ENCODE results near the gene COL4A6. TPM values are rescaled to one million over a fixed set of nuclear protein-coding genes. Genes with fewer than 3 reads are reported as not detected.

The COL4A6 gene
- total and polyA plus RNA-seq, 2 donors (not counting 3 experiments of a cell fraction or from before 2014, with no cell fraction given), result 0.49 to 0.62 TPM

GRCh38 chrX:108219949-108220601, 218.1 kb downstream of the COL4A6 start:
- Histone ChIP-seq H3K4me1 (ENCODE audit: control insufficient read depth, extremely low read depth, insufficient read depth, low read length) (no peaks in the 10 kb centered on the region), H3K79me2 (ENCODE audit: control insufficient read depth, insufficient read depth, low read length) (no peaks in the 10 kb centered on the region), H2AFZ (ENCODE audit: low read depth, low read length) (no peak overlapping the region), H3K4me2 (ENCODE audit: insufficient read depth, low read length) (no peak overlapping the region), H3K9me1 (replicated peaks; ENCODE audit: control insufficient read depth, extremely low read depth, insufficient read depth, low read length) (no peaks in the 10 kb centered on the region), H3K9ac (replicated peaks; ENCODE audit: extremely low read depth, insufficient read depth, low read length) (no peak overlapping the region), H3K4me3 (replicated peaks in 1 of 3; ENCODE audit: insufficient read depth in 1 of 3, low read depth in 1 of 3, low read length in 3 of 3) (no peak overlapping the region), H3K36me3 (ENCODE audit: control insufficient read depth in 2 of 2, extremely low read depth in 1 of 2, insufficient read depth in 2 of 2, low read length in 2 of 2) (no peaks in the 10 kb centered on the region), H3K27me3 (ENCODE audit: control insufficient read depth in 2 of 2, insufficient read depth in 2 of 2, low read length in 2 of 2) (no peaks in the 10 kb centered on the region), H3K27ac (ENCODE audit: insufficient read depth, low read depth, low read length) (no peak overlapping the region), H3K9me3 (replicated peaks; ENCODE audit: control insufficient read depth, insufficient read depth, low read length) (no peaks in the 10 kb centered on the region), H4K20me1 (replicated peaks; ENCODE audit: control insufficient read depth, extremely low read depth, insufficient read depth, low read length) (no peaks in the 10 kb centered on the region)
- FAIRE-seq (no peak), DNase-seq (ENCODE audit: low read depth, low spot score) (no peak)
- ChIA-PET POLR2A (no interaction called here), CTCF (no interaction called here)
- dilution Hi-C loops (cut with MboI; ENCODE audit: extremely low pct_ligation_motif_present, low sequenced_read_pairs) (no loop called here), intact Hi-C loops (cut with micrococcal nuclease) (no loop called here)
- no TSS peak for BruUV-seq (replicated peaks)
- TF ChIP-seq FOS (IDR thresholded peaks at IDR 0.05; ENCODE audit: borderline replicate concordance, insufficient read depth, low read length) (no peak), EZH2 (IDR thresholded peaks at IDR 0.05; ENCODE audit: borderline replicate concordance, low read depth, low read length, severe bottlenecking) (no peak), POLR2A (IDR thresholded peaks at IDR 0.05; ENCODE audit: low read depth, low read length) (no peak), CTCF (IDR thresholded peaks at IDR 0.05; ENCODE audit: extremely low read depth in 1 of 2, insufficient read depth in 1 of 2, low read depth in 1 of 2, low read length in 2 of 2) (no peak), JUN (IDR thresholded peaks at IDR 0.05; ENCODE audit: borderline replicate concordance, insufficient read depth, insufficient read length, low read depth) (no peak), GATA2 (IDR thresholded peaks at IDR 0.05; ENCODE audit: insufficient read depth, insufficient read length, low read depth, low read length) (no peak), MYC (IDR thresholded peaks at IDR 0.05; ENCODE audit: low read depth, low read length) (no peak), POLR2AphosphoS5 (IDR thresholded peaks at IDR 0.05; ENCODE audit: insufficient read depth, low read depth, low read length) (no peak), MAX (IDR thresholded peaks at IDR 0.05; ENCODE audit: insufficient read depth, insufficient read length) (no peak)

All from endothelial cell of umbilical vein (primary cell).